Astrocyte (in vitro differentiated cells and primary cell): ENCODE measurements around the gene GGCT. TPM values are rescaled to one million over a fixed set of nuclear protein-coding genes. Genes with fewer than 3 reads are reported as not detected.
"Not testable (repeated sequence)": the region's sequence is repeated elsewhere in the genome, so short reads cannot be mapped to it uniquely, and the experiment has no call there.

Experiments
- DNase-seq: peaks from one replicate; pipeline ENCODE4 v3.0.0-alpha.2; 2010; ENCODE audit warnings: low read depth
- FAIRE-seq: peaks from 2 replicates; lab custom pipeline; 2011; peaks lifted over from hg19 to GRCh38; lab: Jason Lieb, UNC
- H2AFZ ChIP-seq: 2 replicates; pipeline ENCODE4 v1.6.0; 2012; ENCODE audit warnings: low read depth, low read length, inconsistent platforms
- H3K27ac ChIP-seq: 2 replicates; pipeline ENCODE4 v1.5.1; 2011; ENCODE audit warnings: low read depth, low read length, inconsistent platforms
- H3K27me3 ChIP-seq: 2 replicates; pipeline ENCODE4 v1.6.0; 2011; ENCODE audit warnings: low read length, inconsistent platforms; ENCODE audit not compliant: insufficient read depth
- H3K36me3 ChIP-seq: 2 replicates; pipeline ENCODE4 v1.5.1; 2011; ENCODE audit warnings: low read length, inconsistent platforms; ENCODE audit not compliant: insufficient read depth
- H3K4me1 ChIP-seq: 2 replicates; pipeline ENCODE4 v1.5.1; 2011; ENCODE audit warnings: low read length, inconsistent platforms; ENCODE audit not compliant: insufficient read depth
- H3K4me2 ChIP-seq: 2 replicates; pipeline ENCODE4 v1.6.0; 2012; ENCODE audit warnings: low read length, inconsistent platforms
- H3K4me3 ChIP-seq: 2 replicates; pipeline ENCODE4 v1.5.1; 2011; ENCODE audit warnings: low read depth, mild to moderate bottlenecking, low read length, inconsistent platforms; ENCODE audit not compliant: insufficient read depth
- H3K79me2 ChIP-seq: 2 replicates; pipeline ENCODE4 v1.6.0; 2012; ENCODE audit warnings: mild to moderate bottlenecking, low read length, inconsistent platforms; ENCODE audit not compliant: insufficient read depth
- H3K9ac ChIP-seq: 2 replicates; pipeline ENCODE4 v1.6.0; 2012; ENCODE audit warnings: mild to moderate bottlenecking, low read length, inconsistent platforms
- H3K9me3 ChIP-seq: 2 replicates; pipeline ENCODE4 v1.5.1; 2012; ENCODE audit warnings: low read depth, mild to moderate bottlenecking, low read length, inconsistent platforms; ENCODE audit not compliant: insufficient read depth
- H4K20me1 ChIP-seq: 2 replicates; pipeline ENCODE4 v1.6.0; 2012; ENCODE audit warnings: low read length, inconsistent platforms; ENCODE audit not compliant: insufficient read depth
- H3K27ac Mint-ChIP-seq: one replicate; pipeline ENCODE4 v1.8.0; 2021; ENCODE audit warnings: mild to moderate bottlenecking, mixed read lengths; ENCODE audit not compliant: unreplicated experiment
- H3K27me3 Mint-ChIP-seq: one replicate; pipeline ENCODE4 v1.8.0; 2021; ENCODE audit warnings: low read depth, mixed read lengths; ENCODE audit not compliant: unreplicated experiment
- H3K36me3 Mint-ChIP-seq: one replicate; pipeline ENCODE4 v1.8.0; 2021; ENCODE audit warnings: low read depth, mixed read lengths; ENCODE audit not compliant: unreplicated experiment
- H3K4me1 Mint-ChIP-seq: one replicate; pipeline ENCODE4 v1.8.0; 2021; ENCODE audit warnings: low read depth, mixed read lengths; ENCODE audit not compliant: unreplicated experiment
- H3K4me3 Mint-ChIP-seq: one replicate; pipeline ENCODE4 v1.8.0; 2021; ENCODE audit warnings: mild to moderate bottlenecking, moderate library complexity, mixed read lengths; ENCODE audit not compliant: unreplicated experiment
- H3K9me3 Mint-ChIP-seq: one replicate; pipeline ENCODE4 v1.8.0; 2021; ENCODE audit warnings: mild to moderate bottlenecking, mixed read lengths; ENCODE audit not compliant: unreplicated experiment
- EZH2 ChIP-seq: IDR thresholded peaks from 2 replicates; pipeline ENCODE4 v1.6.1; 2012; ENCODE audit warnings: mild to moderate bottlenecking, low read length, inconsistent platforms; ENCODE audit not compliant: insufficient read depth
- total RNA-seq: library from RNA; stranded (reverse); gene quantifications from 2 replicates; pipeline ENCODE4 v1.2.1, GENCODE V29; 2021
- TF ChIP-seq, protein P1 (sequence below): IDR thresholded peaks from 2 replicates; pipeline ENCODE4 v1.5.1; 2011; ENCODE audit warnings: low read depth, mild to moderate bottlenecking, inconsistent platforms, low read length, moderate library complexity; ENCODE audit not compliant: insufficient read depth

The GGCT gene
- total RNA-seq, 1 donor from 2014 or later, result 29.6 TPM

DNA sequence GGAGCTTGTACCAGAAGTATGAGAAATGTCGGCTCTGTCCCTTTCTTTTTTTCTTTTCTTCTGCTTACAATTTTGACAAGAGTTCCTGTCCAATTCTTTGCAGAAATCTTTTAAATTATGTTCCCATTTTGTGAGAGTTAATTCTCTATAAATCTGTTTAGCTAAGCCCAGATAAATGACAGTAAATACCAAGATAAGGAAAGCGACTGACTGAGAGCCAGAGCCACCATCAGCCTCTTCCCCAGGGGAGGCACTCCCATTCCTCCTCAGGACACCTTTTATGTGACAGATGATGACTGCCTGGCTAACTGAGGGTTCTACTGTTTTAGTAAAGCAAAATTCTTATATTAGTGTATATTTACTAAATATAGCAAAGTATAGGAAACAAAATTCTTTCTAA lies 6.9 kb upstream of the GGCT start:
- Histone ChIP-seq H3K9ac (no peak overlapping the region), H3K79me2 (no peaks in the 10 kb centered on the region), H4K20me1 (no peaks in the 10 kb centered on the region), H3K27ac (no peak overlapping the region), H3K4me2 (no peak overlapping the region), H2AFZ (no peak overlapping the region), H3K9me3 (no peaks in the 10 kb centered on the region), H3K4me1 (no peaks in the 10 kb centered on the region), H3K4me3 (no peak overlapping the region), H3K36me3 (no peaks in the 10 kb centered on the region), H3K27me3 (no peaks in the 10 kb centered on the region)
- Mint-ChIP-seq H3K4me1 (no peaks in the 10 kb centered on the region), H3K27ac (no peak overlapping the region), H3K27me3 (no peaks in the 10 kb centered on the region), H3K9me3 (no peaks in the 10 kb centered on the region), H3K4me3 (no peak overlapping the region), H3K36me3 (no peaks in the 10 kb centered on the region)
- DNase-seq (no peak), FAIRE-seq (no peak)
- TF ChIP-seq, protein P1, sequence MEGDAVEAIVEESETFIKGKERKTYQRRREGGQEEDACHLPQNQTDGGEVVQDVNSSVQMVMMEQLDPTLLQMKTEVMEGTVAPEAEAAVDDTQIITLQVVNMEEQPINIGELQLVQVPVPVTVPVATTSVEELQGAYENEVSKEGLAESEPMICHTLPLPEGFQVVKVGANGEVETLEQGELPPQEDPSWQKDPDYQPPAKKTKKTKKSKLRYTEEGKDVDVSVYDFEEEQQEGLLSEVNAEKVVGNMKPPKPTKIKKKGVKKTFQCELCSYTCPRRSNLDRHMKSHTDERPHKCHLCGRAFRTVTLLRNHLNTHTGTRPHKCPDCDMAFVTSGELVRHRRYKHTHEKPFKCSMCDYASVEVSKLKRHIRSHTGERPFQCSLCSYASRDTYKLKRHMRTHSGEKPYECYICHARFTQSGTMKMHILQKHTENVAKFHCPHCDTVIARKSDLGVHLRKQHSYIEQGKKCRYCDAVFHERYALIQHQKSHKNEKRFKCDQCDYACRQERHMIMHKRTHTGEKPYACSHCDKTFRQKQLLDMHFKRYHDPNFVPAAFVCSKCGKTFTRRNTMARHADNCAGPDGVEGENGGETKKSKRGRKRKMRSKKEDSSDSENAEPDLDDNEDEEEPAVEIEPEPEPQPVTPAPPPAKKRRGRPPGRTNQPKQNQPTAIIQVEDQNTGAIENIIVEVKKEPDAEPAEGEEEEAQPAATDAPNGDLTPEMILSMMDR, result no peak
- no peak for TF ChIP-seq EZH2

DNA sequence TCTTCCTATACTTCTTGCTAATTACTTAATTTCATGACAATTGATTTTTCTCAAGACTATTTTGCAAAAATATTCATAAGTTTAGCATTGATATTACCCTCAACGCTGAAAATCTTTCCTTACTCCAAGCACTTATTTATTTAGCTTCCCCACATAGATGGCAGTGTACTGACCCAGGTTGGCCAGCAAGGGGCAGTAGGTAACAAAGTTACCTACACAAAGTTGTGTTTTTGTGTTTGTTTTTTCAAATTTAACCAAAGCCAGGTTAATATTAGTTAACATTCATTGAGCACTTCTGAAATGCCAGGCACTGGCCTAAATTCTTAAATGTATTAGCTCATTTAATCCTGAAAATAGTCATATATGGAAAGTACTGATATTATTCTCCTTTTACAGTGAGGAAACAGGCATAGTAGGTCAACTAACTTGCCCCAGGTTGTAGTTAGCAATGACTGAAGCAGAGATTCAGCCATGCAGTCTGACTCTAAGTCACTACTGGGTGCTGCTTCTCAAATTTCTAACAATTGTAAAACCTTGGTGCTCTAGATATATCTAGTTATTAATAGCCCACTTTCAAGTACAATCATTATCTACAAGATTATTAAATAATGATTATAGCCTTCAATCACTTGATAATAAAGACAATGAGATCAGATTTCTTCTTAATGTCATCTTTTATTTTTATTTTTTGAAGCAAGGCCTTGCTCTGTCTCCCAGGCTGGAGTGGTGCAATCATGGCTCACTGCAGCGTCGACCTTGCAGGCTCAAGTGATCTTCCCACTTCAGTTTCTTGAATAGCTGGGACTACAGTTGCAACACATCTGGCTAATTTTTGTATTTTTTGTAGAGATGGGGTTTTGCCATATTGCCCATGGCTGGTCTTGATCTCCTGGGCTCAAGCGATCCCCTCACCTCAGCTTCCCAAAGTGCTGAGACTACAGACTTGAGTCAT lies 5.8 kb upstream of the GGCT start:
- Histone ChIP-seq H3K27ac (no peak overlapping the region), H3K9ac (no peak overlapping the region), H3K4me2 (no peak overlapping the region), H3K36me3 (no peaks in the 10 kb centered on the region), H3K4me1 (no peaks in the 10 kb centered on the region), H2AFZ (no peak overlapping the region), H3K9me3 (no peaks in the 10 kb centered on the region), H3K27me3 (no peaks in the 10 kb centered on the region), H3K79me2 (no peaks in the 10 kb centered on the region), H3K4me3 (no peak overlapping the region), H4K20me1 (no peaks in the 10 kb centered on the region)
- Mint-ChIP-seq H3K27ac (no peak overlapping the region), H3K9me3 (no peaks in the 10 kb centered on the region), H3K4me1 (no peaks in the 10 kb centered on the region), H3K27me3 (no peaks in the 10 kb centered on the region), H3K4me3 (no peak overlapping the region), H3K36me3 (peaks cover 2% of the 10 kb centered on the region)
- DNase-seq (peak; percentile 8), FAIRE-seq (peak; percentile 5)
- no peak for TF ChIP-seq EZH2
- TF ChIP-seq, protein P1, result peak; percentile 80

DNA sequence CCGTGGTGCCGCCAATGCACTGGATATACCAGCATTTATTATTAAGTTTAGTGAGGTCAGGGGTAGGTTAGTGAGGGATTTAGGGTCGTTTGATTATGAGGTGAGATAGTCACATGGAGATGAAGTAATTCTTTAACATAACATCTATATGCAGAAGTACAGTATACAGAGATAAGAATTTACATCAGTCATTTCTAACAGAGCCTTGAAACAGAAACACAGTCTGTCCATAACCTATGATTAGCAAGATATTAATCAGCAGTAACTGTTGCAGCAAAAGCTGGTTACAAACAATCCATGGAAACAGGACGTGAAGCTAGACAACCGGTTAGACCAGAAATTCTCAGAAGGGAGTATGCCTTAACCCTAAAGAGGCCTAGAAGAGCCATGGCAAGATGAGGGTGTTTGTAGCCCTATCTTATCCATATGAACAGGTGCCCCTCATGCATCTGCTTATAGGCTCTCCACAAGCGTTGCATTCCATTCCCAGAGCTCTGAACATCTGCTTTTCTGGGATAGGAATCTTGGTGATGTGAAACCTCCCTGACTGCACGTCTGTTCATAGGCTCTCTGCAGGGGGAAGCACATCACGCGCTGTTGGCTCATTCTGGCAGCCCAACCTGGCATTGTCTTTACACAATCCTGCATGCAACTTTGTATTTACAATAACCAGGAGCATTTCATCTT lies 4.7 kb upstream of the GGCT start:
- H3K4me1 ChIP-seq, H3K27ac ChIP-seq, H3K79me2 ChIP-seq, H3K4me3 Mint-ChIP-seq, H3K4me3 ChIP-seq, H4K20me1 ChIP-seq, H3K9me3 ChIP-seq, H3K4me2 ChIP-seq, H3K36me3 ChIP-seq, H3K9ac ChIP-seq, H3K4me1 Mint-ChIP-seq, H3K9me3 Mint-ChIP-seq, H3K36me3 Mint-ChIP-seq, H3K27ac Mint-ChIP-seq, FAIRE-seq, H3K27me3 ChIP-seq, H2AFZ ChIP-seq, H3K27me3 Mint-ChIP-seq, DNase-seq: not testable (repeated sequence)

DNA sequence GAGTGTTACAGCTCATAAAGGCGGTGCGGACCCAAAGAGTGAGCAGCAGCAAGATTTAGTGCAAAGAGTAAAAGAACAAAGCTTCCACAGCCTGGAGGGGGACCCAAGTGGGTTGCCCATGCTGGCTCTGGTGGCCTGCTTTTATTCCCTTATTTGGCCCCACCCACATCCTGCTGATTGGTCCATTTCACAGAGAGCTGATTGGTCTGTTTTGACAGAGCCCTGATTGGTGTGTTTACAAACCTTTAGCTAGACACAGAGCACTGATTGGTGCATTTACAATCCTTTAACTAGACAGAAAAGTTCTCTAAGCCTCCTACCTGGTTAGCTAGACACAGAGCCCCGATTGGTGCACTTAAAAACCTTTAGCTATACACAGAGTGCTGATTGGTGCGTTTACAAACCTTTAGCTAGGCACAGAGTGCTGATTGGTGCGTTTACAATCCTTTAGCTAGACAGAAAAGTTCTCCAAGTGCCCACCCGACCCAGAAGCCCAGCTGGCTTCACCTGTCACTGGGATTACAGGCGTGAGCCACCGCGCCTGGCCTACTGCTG lies 2.8 kb upstream of the GGCT start:
- H3K9me3 ChIP-seq, H3K9me3 Mint-ChIP-seq, H3K4me3 ChIP-seq, H3K27ac Mint-ChIP-seq, H3K4me2 ChIP-seq, H3K27ac ChIP-seq, H3K27me3 ChIP-seq, H3K4me3 Mint-ChIP-seq, H3K27me3 Mint-ChIP-seq, H3K4me1 Mint-ChIP-seq, DNase-seq, H2AFZ ChIP-seq, H3K9ac ChIP-seq, FAIRE-seq, H3K36me3 Mint-ChIP-seq, H3K36me3 ChIP-seq: not testable (repeated sequence)
- H4K20me1 ChIP-seq, result peaks cover 11% of the 10 kb centered on the region
- H3K4me1 ChIP-seq, result peaks cover 11% of the 10 kb centered on the region
- peaks cover 22% of the 10 kb centered on the region for H3K79me2 ChIP-seq
